GM10248 (cell line): Measurements from ENCODE around the gene WBP1L.
A peak's percentile ranks its signal among the peaks of the same experiment; 100 is the strongest.
"Not testable (repeated sequence)": the region's sequence is repeated elsewhere in the genome, so short reads cannot be mapped to it uniquely, and the experiment has no call there.

ENCODE experiments used
- CTCF ChIA-PET: fragments of 300-600 bp; sonication (Branson Sonifier 250); formaldehyde crosslinking; extraction: SDS; loops from one replicate; lab custom pipeline; 2021; ENCODE audit warnings: antibody characterized with exemption; lab: Yijun Ruan, JAX
- POLR2A ChIA-PET: fragments of 350-650 bp; sonication (Branson Sonifier 250); formaldehyde crosslinking; extraction: SDS; loops from one replicate; lab custom pipeline; 2020; ENCODE audit warnings: antibody characterized with exemption; lab: Yijun Ruan, JAX
- DNase-seq: peaks from one replicate; pipeline ENCODE4 v3.0.0; 2012; ENCODE audit errors: extremely low spot score
- CTCF ChIP-seq: IDR thresholded peaks from 2 replicates; pipeline ENCODE4 v1.5.1; 2012; ENCODE audit warnings: mild to moderate bottlenecking, low read depth; ENCODE audit errors: extremely low read depth, missing control alignments, control extremely low read depth

Gene WBP1L

GRCh38 chr10:102743588-102744373 is at the start of gene WBP1L:
Gene WBP1L, plus strand, starts transcription at chr10:102743948. Its CDS starts 106 bp downstream, at chr10:102744054.
- POLR2A ChIA-PET: interaction anchor here (0.7 to 1.0 kb wide), 2 partner anchors 19 to 45 kb away, joined by 3 read pairs; no protein-coding TSS in a partner anchor

GRCh38 chr10:102695401-102695800 is 48.3 kb upstream of the WBP1L start:
- DNase-seq, CTCF ChIA-PET, POLR2A ChIA-PET: not testable (repeated sequence)

More at GRCh38 chr10:102743588-102744373, at the start of gene WBP1L:
- TF ChIP-seq CTCF: no peak
- DNase-seq: peak; percentile 95
- CTCF ChIA-PET: interaction anchor here (0.9 to 5.1 kb wide), 7 partner anchors 9 to 160 kb away, joined by 3 to 41 read pairs (median 4); partner anchors contain the start of gene ARL3

DNA sequence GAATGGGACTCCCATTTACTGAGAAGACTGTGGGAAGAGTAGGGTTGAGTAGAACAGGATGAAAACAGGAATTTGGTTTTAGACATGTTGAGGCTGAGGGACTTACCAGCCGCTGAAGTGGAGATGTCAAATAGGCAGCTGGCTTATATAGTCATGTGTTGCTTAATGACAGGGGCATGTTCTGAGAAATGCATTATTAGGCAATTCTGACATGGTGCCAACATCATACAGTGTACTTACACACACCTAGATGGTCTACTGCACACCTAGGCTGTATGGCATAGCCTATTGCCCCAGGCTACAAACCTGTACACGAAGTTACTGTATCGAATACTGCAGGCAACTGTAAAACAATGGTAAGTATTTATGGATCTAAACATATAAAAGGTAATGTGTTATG is 47.0 kb upstream of the WBP1L start:
- DNase-seq: no peak
- ChIA-PET CTCF (interaction anchor here (1.0 to 1.3 kb wide), 3 partner anchors 15 to 19 kb away, joined by 3 to 4 read pairs (median 3); no protein-coding TSS in a partner anchor), POLR2A (no interaction called here)
- TF ChIP-seq CTCF: no peak

DNA sequence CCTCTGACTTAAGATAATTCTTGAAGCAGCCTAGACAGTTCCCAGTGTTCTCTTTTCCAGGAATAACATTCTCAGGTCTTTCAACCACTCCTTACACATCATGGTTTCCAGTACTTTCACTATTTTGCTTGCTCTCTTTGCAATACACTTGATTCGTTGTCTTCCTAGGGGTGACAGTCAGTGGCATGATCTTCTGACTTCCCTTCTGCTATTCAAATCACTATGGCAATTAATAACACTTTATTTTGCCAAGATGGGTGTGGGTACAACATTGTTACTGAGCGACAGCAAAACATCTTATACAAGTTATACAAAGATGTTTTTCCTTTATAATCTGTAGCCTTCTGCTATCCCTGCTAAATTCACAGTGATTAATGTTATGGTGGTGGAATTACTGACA is 44.9 kb upstream of the WBP1L start:
- ChIA-PET CTCF (interaction anchor here (2.7 to 4.2 kb wide), 2 partner anchors 15 to 20 kb away, joined by 13 to 18 read pairs; partner anchors contain the start of genes ARL3 and SFXN2), POLR2A (no interaction called here)
- TF ChIP-seq CTCF: no peak
- no peak for DNase-seq

- POLR2A ChIA-PET: interaction anchor here (0.6 to 1.1 kb wide), 2 partner anchors 40 to 221 kb away, joined by 3 to 8 read pairs; no protein-coding TSS in a partner anchor
- TF ChIP-seq CTCF: no peak
- CTCF ChIA-PET: interaction anchor here (1.0 to 4.2 kb wide), 5 partner anchors 10 to 25 kb away, joined by 3 to 18 read pairs (median 6); partner anchors contain the start of genes ARL3 and SFXN2
- DNase-seq: no peak
These were observed 42.5 kb upstream of the WBP1L start for GRCh38 chr10:102701272-102701671.

- CTCF ChIA-PET: interaction anchor here (1.0 to 4.2 kb wide), 6 partner anchors 9 to 78 kb away, joined by 3 to 18 read pairs (median 5); partner anchors contain the start of genes ARL3 and SFXN2
- no peak for DNase-seq
- TF ChIP-seq CTCF: no peak
- POLR2A ChIA-PET: interaction anchor here (1.1 kb wide), 1 partner anchor 41 kb away, joined by 3 read pairs; no protein-coding TSS in a partner anchor
These were observed 42.0 kb upstream of the WBP1L start for GRCh38 chr10:102701796-102702195.
